Loucy (cell line): ENCODE measurements around the gene OSBPL7.

Source experiments
- H2AFZ ChIP-seq: fragments of 200-600 bp; sonication (generic); 2 replicates; pipeline ENCODE4 v1.6.0; 2016; ENCODE audit warnings: antibody characterized with exemption, mild to moderate bottlenecking, low read length, moderate library complexity
- H3F3A ChIP-seq: fragments of 200-600 bp; 2 replicates; pipeline ENCODE4 v1.6.0; 2016; ENCODE audit warnings: antibody characterized with exemption, low read depth, mild to moderate bottlenecking
- H3K27me3 ChIP-seq: fragments of 200-600 bp; sonication (generic); 2 replicates; pipeline ENCODE4 v1.6.1; 2014; ENCODE audit warnings: low read length, mild to moderate bottlenecking; ENCODE audit not compliant: insufficient read depth, poor library complexity, severe bottlenecking
- H3K36me3 ChIP-seq: fragments of 200-600 bp; sonication (generic); 2 replicates; pipeline ENCODE4 v1.6.1; 2016; ENCODE audit warnings: low read length; ENCODE audit not compliant: insufficient read depth
- H3K4me1 ChIP-seq: fragments of 200-600 bp; sonication (generic); 2 replicates; pipeline ENCODE4 v1.5.1; 2014; ENCODE audit warnings: low read length, mild to moderate bottlenecking; ENCODE audit not compliant: insufficient read depth, poor library complexity, severe bottlenecking
- H3K4me2 ChIP-seq: fragments of 200-600 bp; sonication (generic); 2 replicates; pipeline ENCODE4 v1.6.0; 2014; ENCODE audit warnings: antibody characterized with exemption, low read length, low read depth, mild to moderate bottlenecking; ENCODE audit not compliant: poor library complexity, severe bottlenecking
- H3K4me3 ChIP-seq: fragments of 200-600 bp; sonication (generic); 2 replicates; pipeline ENCODE4 v1.5.1; 2014; ENCODE audit warnings: low read length, mild to moderate bottlenecking, mixed read lengths; ENCODE audit not compliant: poor library complexity, severe bottlenecking
- H3K79me2 ChIP-seq: fragments of 200-600 bp; sonication (generic); 2 replicates; pipeline ENCODE4 v1.6.1; 2014; ENCODE audit warnings: low read length; ENCODE audit not compliant: insufficient read depth
- H3K9ac ChIP-seq: fragments of 200-600 bp; sonication (generic); 2 replicates; pipeline ENCODE4 v1.6.0; 2014; ENCODE audit warnings: mild to moderate bottlenecking, low read depth, low read length, moderate library complexity; ENCODE audit not compliant: poor library complexity, severe bottlenecking
- H3K9me2 ChIP-seq: fragments of 200-600 bp; sonication (generic); replicated peaks from 2 replicates; pipeline ENCODE4 v1.6.1; 2016; ENCODE audit warnings: low read depth, low read length, mixed read lengths
- H3K9me3 ChIP-seq: fragments of 200-600 bp; sonication (generic); 2 replicates; pipeline ENCODE4 v1.6.1; 2014; ENCODE audit warnings: mild to moderate bottlenecking, antibody characterized with exemption, low read length, low read depth; ENCODE audit not compliant: insufficient read depth
- H4K20me1 ChIP-seq: fragments of 200-600 bp; sonication (generic); 2 replicates; pipeline ENCODE4 v1.6.0; 2014; ENCODE audit warnings: antibody characterized with exemption, low read length, mild to moderate bottlenecking; ENCODE audit not compliant: insufficient read depth, poor library complexity, severe bottlenecking
- EZH2phosphoT487 ChIP-seq: fragments of 200-600 bp; IDR thresholded peaks from 2 replicates; pipeline ENCODE4 v1.6.1; 2018; ENCODE audit warnings: antibody characterized with exemption, mild to moderate bottlenecking, moderate library complexity, borderline replicate concordance
- TF ChIP-seq, protein P1 (sequence below): fragments of 200-600 bp; sonication (generic); conservative IDR thresholded peaks from 2 replicates; pipeline ENCODE4 v1.5.1; 2014; ENCODE audit warnings: mild to moderate bottlenecking, antibody characterized with exemption, low read length

The OSBPL7 gene

DNA sequence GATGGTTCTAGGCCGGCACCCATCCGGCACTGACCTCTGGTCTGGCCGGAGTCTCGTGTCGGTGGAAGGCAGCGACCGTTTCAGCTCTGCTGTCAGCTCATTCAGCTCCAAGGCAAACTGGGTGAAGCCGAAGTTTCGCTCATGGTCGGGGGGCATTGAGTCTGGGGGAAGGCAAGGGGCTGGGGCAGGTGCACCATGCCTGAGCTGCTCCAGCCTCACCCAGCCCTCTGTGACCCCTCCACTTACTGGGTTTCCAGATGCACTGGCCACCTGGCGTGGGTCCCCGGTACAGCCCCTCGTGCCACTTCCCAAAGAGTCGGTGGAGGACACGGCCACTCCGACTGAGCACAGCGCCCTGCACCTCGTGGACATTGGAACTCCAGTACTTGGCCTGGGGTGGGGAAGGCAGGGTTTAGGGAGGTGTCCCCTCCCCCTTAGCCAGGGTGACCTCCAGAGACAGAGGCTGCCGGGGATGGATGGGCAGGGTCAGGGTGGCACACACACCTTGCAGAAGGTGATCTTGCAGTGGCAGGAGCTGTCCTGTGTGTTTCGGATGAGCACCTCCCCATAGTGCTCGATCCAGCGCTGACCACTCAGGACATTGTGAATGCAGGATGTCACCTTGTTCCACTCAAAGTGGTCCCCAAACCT is 12.6 kb downstream of the OSBPL7 start:
- TF ChIP-seq, protein P1, sequence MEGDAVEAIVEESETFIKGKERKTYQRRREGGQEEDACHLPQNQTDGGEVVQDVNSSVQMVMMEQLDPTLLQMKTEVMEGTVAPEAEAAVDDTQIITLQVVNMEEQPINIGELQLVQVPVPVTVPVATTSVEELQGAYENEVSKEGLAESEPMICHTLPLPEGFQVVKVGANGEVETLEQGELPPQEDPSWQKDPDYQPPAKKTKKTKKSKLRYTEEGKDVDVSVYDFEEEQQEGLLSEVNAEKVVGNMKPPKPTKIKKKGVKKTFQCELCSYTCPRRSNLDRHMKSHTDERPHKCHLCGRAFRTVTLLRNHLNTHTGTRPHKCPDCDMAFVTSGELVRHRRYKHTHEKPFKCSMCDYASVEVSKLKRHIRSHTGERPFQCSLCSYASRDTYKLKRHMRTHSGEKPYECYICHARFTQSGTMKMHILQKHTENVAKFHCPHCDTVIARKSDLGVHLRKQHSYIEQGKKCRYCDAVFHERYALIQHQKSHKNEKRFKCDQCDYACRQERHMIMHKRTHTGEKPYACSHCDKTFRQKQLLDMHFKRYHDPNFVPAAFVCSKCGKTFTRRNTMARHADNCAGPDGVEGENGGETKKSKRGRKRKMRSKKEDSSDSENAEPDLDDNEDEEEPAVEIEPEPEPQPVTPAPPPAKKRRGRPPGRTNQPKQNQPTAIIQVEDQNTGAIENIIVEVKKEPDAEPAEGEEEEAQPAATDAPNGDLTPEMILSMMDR, result no peak
- TF ChIP-seq EZH2phosphoT487, result no peak
- H3K4me1 ChIP-seq, result no peaks in the 10 kb centered on the region
- H3K9me3 ChIP-seq, result no peaks in the 10 kb centered on the region
- no peak overlapping the region for H2AFZ ChIP-seq
- H3K4me3 ChIP-seq, result no peak overlapping the region
- no peaks in the 10 kb centered on the region for H3F3A ChIP-seq
- no peaks in the 10 kb centered on the region for H3K9me2 ChIP-seq
- H3K79me2 ChIP-seq, result no peaks in the 10 kb centered on the region
- H3K9ac ChIP-seq, result no peak overlapping the region
- no peaks in the 10 kb centered on the region for H4K20me1 ChIP-seq
- peaks cover 8% of the 10 kb centered on the region; the same call in 1 of the 2 replicates for H3K36me3 ChIP-seq
- H3K4me2 ChIP-seq, result no peak overlapping the region
- H3K27me3 ChIP-seq, result no peaks in the 10 kb centered on the region

DNA sequence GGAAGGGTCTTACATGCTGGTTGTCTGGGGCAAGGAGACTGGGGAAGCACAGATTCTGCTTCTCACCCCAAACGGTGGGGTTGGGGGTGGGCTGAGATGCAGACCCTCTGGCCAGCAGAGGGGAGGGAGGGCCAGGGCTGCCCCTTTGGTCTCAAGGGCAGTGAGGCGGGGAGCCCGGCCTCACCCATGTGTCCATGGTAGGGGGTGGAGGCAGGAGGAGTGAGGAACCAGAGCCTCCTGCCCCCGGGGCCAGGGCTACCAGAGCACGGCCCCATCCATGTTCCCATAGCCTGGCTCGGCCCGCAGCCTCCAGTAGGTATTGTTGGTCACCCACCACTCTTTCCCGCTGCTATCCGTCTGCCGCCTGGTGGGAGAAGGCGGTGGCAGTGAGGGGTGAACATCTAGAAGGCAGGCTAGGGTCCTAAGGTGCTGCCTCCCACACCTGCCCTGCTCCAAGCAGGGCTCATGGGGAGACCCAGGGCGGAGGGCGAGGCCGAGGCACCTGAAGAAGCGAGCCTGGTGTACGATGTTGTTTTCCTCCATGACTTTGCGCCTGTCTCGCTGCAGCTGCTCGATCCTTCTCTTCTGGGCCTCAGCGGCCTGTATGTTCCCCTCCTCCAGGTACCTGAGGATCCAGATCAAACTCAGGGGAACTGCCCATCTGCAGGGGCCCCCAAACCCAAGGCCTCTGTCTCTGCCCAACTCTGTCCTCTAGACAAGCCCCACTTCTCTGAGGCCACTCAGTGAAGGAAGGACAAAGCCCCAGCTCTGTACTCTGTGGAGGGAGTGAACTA is 13.4 kb downstream of the OSBPL7 start:
- Histone ChIP-seq H3K4me3 (no peak overlapping the region), H3K27me3 (no peaks in the 10 kb centered on the region), H3K9ac (no peak overlapping the region), H3F3A (no peaks in the 10 kb centered on the region), H3K9me2 (no peaks in the 10 kb centered on the region), H4K20me1 (no peaks in the 10 kb centered on the region), H3K79me2 (no peaks in the 10 kb centered on the region), H3K4me2 (no peak overlapping the region), H3K9me3 (no peaks in the 10 kb centered on the region), H3K4me1 (no peaks in the 10 kb centered on the region), H2AFZ (no peak overlapping the region), H3K36me3 (peaks cover 8% of the 10 kb centered on the region; the same call in 1 of the 2 replicates)
- TF ChIP-seq, protein P1, result no peak
- no peak for TF ChIP-seq EZH2phosphoT487

DNA sequence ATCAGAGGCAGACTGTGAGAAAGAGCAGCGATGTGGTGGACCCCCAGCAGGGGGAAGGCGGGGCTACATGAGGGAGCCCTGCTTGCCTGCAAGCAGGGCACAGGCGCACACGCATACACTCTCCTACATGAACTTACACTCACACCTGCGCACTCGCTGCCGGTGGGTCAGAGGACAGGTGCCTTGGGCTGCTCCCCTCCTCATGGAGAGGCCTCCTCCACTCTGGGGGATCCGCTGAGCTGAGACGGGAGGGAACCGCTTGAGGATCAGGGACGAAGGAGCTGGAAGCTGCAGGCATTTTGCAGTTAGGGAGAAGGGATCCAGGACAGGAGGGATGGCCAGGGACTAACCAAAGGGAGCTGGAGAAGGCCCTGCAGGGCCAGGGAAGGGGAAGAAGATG is 14.2 kb downstream of the OSBPL7 start:
- H3K4me1 ChIP-seq, result no peaks in the 10 kb centered on the region
- H4K20me1 ChIP-seq, result no peaks in the 10 kb centered on the region
- no peaks in the 10 kb centered on the region for H3K79me2 ChIP-seq
- no peak overlapping the region for H2AFZ ChIP-seq
- no peak overlapping the region for H3K4me3 ChIP-seq
- TF ChIP-seq, protein P1, result no peak
- TF ChIP-seq EZH2phosphoT487, result no peak
- no peaks in the 10 kb centered on the region for H3K9me3 ChIP-seq
- H3K9ac ChIP-seq, result no peak overlapping the region
- no peak overlapping the region for H3K4me2 ChIP-seq
- no peaks in the 10 kb centered on the region for H3K9me2 ChIP-seq
- no peaks in the 10 kb centered on the region for H3F3A ChIP-seq
- peaks cover 8% of the 10 kb centered on the region; the same call in 1 of the 2 replicates for H3K36me3 ChIP-seq
- H3K27me3 ChIP-seq, result no peaks in the 10 kb centered on the region
